ENCODE results near the gene DCST2. TPM values are rescaled to one million over a fixed set of nuclear protein-coding genes. Genes with fewer than 3 reads are reported as not detected.
A peak's percentile ranks its signal among the peaks of the same experiment; 100 is the strongest.

Gene DCST2
- polyA plus RNA-seq, 3 donors = 2.6 TPM; not detected in 2

DNA sequence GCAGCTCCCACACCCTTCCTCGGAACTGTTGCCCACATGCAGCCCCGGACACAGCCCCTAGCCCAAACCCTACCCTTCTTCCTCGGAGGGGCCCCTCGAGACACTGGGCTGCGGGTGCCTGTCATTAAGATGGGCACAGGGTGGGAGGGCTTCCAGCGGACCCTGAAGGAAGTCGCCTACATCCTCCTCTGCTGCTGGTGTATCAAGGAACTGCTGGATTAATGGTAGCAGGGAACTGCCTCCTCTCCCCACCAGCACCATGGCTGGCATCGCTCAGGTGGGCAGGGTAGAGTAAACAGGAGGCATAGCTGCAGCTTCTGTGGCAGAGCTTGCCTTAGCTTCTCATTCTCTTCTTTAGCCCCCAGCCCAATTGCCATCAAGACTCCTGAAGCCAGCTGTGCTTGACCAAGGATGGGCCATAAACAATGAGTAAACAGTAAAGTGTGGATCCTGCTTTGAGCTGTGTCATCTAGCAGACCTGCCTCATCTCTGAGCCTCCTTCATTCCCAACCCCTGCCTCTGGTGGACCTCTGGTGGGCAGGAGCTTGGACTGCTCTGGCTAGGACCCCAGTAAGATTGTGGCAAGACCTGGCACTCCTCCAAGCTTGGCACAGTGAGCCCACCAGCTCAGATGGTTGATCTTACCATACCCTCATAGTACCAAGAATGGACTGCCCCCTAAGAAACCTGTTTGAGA, 39.9 kb downstream of the DCST2 start, which contains the start of gene LENEP:
Gene LENEP (plus strand): TSS at position 15 of the 697 bp plus-strand sequence. CDS start 22 bp downstream, at position 37.
- H3K4me1 Mint-ChIP-seq = peaks cover 49% of the 10 kb centered on the region
- Histone ChIP-seq H3K4me3 (replicated peaks in 1 of 3; ENCODE audit: low read depth in 2 of 3, low read length in 3 of 3) (no peak within 1 kb of the TSS), H3K27ac (ENCODE audit: low read depth in 1 of 2, low read length in 2 of 2) (no peak within 1 kb of the TSS), H4K20me1 (ENCODE audit: insufficient read depth, low read length) (peaks cover 29% of the 10 kb centered on the region), H3K36me3 (replicated peaks in 1 of 2; ENCODE audit: control insufficient read depth in 1 of 2, insufficient read depth in 2 of 2, low read length in 2 of 2) (peaks cover 19 to 22% of the 10 kb centered on the region in 2 donors), H3K9ac (ENCODE audit: insufficient read depth, low read length, poor library complexity, severe bottlenecking) (no peak within 1 kb of the TSS), H3K9me3 (replicated peaks in 1 of 2; ENCODE audit: control insufficient read depth in 1 of 2, insufficient read depth in 1 of 2, low read length in 2 of 2) (no peaks in the 10 kb centered on the region), H3K79me2 (ENCODE audit: insufficient read depth, low read length) (peaks cover 10% of the 10 kb centered on the region), H3K27me3 (ENCODE audit: control insufficient read depth in 2 of 2, insufficient read depth in 2 of 2, low read length in 2 of 2) (no peaks in the 10 kb centered on the region), H3K4me1 (ENCODE audit: control insufficient read depth in 1 of 2, insufficient read depth in 2 of 2, low read length in 2 of 2) (peaks cover 33 to 38% of the 10 kb centered on the region in 2 donors), H3K4me2 (replicated peaks; ENCODE audit: extremely low read depth, low read length, poor library complexity, severe bottlenecking) (no peak within 1 kb of the TSS), H2AFZ (ENCODE audit: insufficient read depth, low read depth, low read length, poor library complexity, severe bottlenecking) (no peak within 1 kb of the TSS)
- no peak within 1 kb of the TSS for H3K4me3 Mint-ChIP-seq
- peak within 1 kb of the TSS in 2 of 7 donors; percentile 10 to 31 for H3K27ac Mint-ChIP-seq
- H3K36me3 Mint-ChIP-seq = peaks cover 23 to 28% of the 10 kb centered on the region in 2 donors
- no CpG with 5 or more reads among the region's 8 CpGs for WGBS (ENCODE audit: insufficient coverage)
- TF ChIP-seq, protein P1, sequence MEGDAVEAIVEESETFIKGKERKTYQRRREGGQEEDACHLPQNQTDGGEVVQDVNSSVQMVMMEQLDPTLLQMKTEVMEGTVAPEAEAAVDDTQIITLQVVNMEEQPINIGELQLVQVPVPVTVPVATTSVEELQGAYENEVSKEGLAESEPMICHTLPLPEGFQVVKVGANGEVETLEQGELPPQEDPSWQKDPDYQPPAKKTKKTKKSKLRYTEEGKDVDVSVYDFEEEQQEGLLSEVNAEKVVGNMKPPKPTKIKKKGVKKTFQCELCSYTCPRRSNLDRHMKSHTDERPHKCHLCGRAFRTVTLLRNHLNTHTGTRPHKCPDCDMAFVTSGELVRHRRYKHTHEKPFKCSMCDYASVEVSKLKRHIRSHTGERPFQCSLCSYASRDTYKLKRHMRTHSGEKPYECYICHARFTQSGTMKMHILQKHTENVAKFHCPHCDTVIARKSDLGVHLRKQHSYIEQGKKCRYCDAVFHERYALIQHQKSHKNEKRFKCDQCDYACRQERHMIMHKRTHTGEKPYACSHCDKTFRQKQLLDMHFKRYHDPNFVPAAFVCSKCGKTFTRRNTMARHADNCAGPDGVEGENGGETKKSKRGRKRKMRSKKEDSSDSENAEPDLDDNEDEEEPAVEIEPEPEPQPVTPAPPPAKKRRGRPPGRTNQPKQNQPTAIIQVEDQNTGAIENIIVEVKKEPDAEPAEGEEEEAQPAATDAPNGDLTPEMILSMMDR (IDR thresholded peaks at IDR 0.05) = no peak
- H3K27me3 Mint-ChIP-seq (ENCODE audit: low read depth in 3 of 3) = peaks cover 1 to 2% (median 2%) of the 10 kb centered on the region in 3 donors
- no peaks in the 10 kb centered on the region for H3K9me3 Mint-ChIP-seq
- DNase-seq = no peak
- intact Hi-C loops (cut with micrococcal nuclease) = no loop called here

DNA sequence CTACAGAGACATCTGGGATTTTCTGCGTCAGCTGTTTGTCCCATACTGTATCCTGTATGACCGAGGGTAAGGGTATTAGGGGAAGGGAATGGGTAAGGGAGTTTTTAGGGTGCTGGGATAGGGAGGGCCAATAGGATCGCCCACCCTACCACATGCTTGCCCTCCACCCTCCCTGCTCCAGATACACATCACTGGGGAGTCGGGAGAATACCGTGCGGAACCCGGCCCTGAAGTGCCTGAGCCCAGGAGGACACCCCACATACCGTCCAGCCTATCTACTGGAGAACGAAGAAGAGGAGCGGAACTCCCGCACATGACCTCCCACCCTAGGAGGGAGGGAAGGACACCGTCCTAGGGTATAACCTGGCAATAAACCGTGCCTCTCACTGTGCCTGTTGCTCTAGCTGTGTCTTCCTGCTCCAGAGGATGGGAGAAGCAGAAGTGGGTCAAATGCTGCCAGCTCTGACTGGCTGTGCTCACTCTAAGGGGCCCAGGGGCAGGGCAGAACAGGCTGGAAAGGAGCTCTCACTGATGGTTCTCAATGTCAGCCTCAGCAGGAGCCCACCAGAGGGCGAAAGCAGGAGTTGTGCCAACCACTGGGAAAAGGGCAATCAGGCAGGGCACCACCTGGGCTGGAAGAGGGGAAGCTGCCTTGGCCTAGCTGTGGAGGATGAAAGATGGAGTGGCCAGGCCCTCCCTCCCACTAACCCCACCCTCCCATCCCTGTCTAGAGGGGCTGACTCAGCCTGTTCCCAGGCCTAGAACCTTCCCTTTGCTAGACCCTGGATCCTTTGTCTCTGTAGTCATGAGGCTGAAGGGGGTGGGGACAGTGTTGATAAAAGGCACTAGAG, 40.6 kb downstream of the DCST2 start:
- intact Hi-C loops (cut with micrococcal nuclease) = no loop called here
- Histone ChIP-seq H3K4me2 (replicated peaks; ENCODE audit: extremely low read depth, low read length, poor library complexity, severe bottlenecking) (no peak overlapping the region), H3K27ac (ENCODE audit: low read depth in 1 of 2, low read length in 2 of 2) (no peak overlapping the region), H4K20me1 (ENCODE audit: insufficient read depth, low read length) (peaks cover 34% of the 10 kb centered on the region), H3K4me3 (replicated peaks in 1 of 3; ENCODE audit: low read depth in 2 of 3, low read length in 3 of 3) (no peak overlapping the region), H3K9me3 (replicated peaks in 1 of 2; ENCODE audit: control insufficient read depth in 1 of 2, insufficient read depth in 1 of 2, low read length in 2 of 2) (no peaks in the 10 kb centered on the region), H3K4me1 (ENCODE audit: control insufficient read depth in 1 of 2, insufficient read depth in 2 of 2, low read length in 2 of 2) (peaks cover 28 to 33% of the 10 kb centered on the region in 2 donors), H2AFZ (ENCODE audit: insufficient read depth, low read depth, low read length, poor library complexity, severe bottlenecking) (no peak overlapping the region), H3K79me2 (ENCODE audit: insufficient read depth, low read length) (peaks cover 18% of the 10 kb centered on the region), H3K27me3 (ENCODE audit: control insufficient read depth in 2 of 2, insufficient read depth in 2 of 2, low read length in 2 of 2) (no peaks in the 10 kb centered on the region), H3K36me3 (replicated peaks in 1 of 2; ENCODE audit: control insufficient read depth in 1 of 2, insufficient read depth in 2 of 2, low read length in 2 of 2) (peaks cover 27 to 30% of the 10 kb centered on the region in 2 donors), H3K9ac (ENCODE audit: insufficient read depth, low read length, poor library complexity, severe bottlenecking) (no peak overlapping the region)
- no peak overlapping the region for H3K27ac Mint-ChIP-seq
- no peak for DNase-seq
- peaks cover 0 to 2% (median 2%) of the 10 kb centered on the region in 3 donors for H3K27me3 Mint-ChIP-seq (ENCODE audit: low read depth in 3 of 3)
- TF ChIP-seq, protein P1 (IDR thresholded peaks at IDR 0.05) = no peak
- WGBS (ENCODE audit: insufficient coverage) = 87% methylated on average over 6 of the region's 14 CpGs
- no peak overlapping the region for H3K4me3 Mint-ChIP-seq
- peaks cover 49% of the 10 kb centered on the region for H3K4me1 Mint-ChIP-seq
- H3K9me3 Mint-ChIP-seq = no peaks in the 10 kb centered on the region
- peaks cover 28 to 36% of the 10 kb centered on the region in 2 donors for H3K36me3 Mint-ChIP-seq
